Erythroblast (primary cell): ENCODE measurements around the gene DPF3.

Experiments
- DNase-seq, 2 experiments: peaks; one replicate each; lab custom pipeline; 2025; lab: John Stamatoyannopoulos, UW
- GATA1 ChIP-seq: IDR thresholded peaks from 2 replicates; pipeline ENCODE4 v1.6.1; 2011; ENCODE audit warnings: low read depth, mild to moderate bottlenecking, control low read depth, low read length, moderate library complexity
- POLR2A ChIP-seq: IDR thresholded peaks from 2 replicates; pipeline ENCODE4 v1.6.1; 2011; ENCODE audit warnings: mild to moderate bottlenecking, low read length

DPF3 gene

GRCh38 chr14:72618424-72618823, 275.5 kb downstream of the DPF3 start:
- TF ChIP-seq POLR2A (no peak), GATA1 (no peak)
- no peak for DNase-seq

GRCh38 chr14:72617391-72618031, 276.4 kb downstream of the DPF3 start:
- no peak for DNase-seq
- no peak for TF ChIP-seq GATA1
- no peak for TF ChIP-seq POLR2A

GRCh38 chr14:72616811-72617210, 277.1 kb downstream of the DPF3 start:
- no peak for DNase-seq
- TF ChIP-seq POLR2A, result no peak
- TF ChIP-seq GATA1, result no peak

GRCh38 chr14:72616294-72616693, 277.6 kb downstream of the DPF3 start:
- DNase-seq, result no peak
- TF ChIP-seq GATA1 (no peak), POLR2A (no peak)

DNA sequence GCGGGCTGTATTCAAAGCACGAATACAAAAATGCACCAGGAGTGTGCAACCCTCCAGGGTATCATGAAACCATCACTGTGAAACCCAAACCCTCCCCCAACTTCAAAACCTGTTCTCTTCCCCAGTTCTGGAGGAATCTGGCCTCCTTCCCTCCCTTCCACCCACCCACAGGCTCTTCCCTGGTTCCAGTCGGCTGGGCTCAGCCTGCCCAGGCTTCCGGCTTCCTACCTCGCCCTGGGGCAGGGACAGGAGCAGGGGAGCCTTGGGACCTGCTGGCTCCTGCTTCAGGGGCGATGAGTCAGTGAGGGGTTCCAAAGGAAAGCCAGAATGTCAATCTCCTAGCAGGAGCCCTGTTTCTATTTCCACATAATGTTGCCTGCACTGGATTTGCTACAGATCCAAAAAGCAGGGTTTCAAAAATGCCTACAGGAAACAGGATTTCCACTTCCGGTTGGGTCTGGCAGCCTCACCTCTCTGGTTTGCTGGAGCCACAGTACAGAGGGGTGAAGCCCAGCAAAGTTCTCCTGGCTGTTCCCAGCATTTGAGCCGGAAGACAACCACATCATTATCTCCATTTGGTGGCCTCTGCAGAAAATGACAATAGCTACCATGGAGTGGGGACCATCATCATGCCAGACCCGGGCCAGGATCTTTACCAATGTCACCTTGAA, 278.3 kb downstream of the DPF3 start:
- no peak for TF ChIP-seq GATA1
- TF ChIP-seq POLR2A, result no peak

GRCh38 chr14:72614891-72615415, 278.9 kb downstream of the DPF3 start:
- DNase-seq, result no peak
- no peak for TF ChIP-seq POLR2A
- no peak for TF ChIP-seq GATA1

More for the DNA sequence above, 278.3 kb downstream of the DPF3 start:
- DNase-seq, result no peak

DNA sequence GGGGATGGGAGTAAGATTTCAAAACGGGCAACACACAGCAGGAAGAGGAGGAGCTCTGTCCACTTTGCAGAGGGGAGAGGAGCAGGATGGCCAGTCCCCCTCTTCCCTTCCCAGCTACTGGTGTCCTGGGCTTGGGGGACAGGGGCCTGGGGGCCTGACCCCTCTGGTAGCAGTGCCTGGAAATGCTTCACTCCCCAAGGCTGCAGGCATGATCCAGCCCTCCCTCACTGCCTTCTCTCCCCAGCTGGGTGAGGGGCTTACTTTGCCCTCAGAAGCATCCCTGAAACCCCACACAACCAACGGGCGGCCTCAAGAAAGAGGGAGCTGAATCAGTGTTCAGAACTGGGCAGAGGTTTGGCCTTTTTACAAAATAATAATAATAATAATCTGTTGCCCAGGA, 279.5 kb downstream of the DPF3 start:
- no peak for DNase-seq
- TF ChIP-seq GATA1 (no peak), POLR2A (no peak)

DNA sequence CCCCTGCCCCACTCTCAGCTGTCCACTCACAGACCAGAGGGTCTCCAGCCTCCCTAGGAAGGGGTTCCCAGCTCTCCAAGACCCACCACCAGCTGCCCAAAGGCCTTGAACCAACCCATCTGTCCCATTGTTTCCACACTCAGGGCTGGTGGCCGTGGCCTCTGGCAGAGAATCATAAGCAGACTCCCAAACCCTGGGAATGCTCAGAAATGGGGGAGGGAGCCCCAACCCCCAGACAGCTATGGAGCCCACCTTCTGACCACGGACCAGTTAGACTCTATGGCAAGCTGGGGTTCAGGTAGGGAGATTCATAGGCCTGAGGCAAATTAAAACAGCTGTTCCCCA, 280.0 kb downstream of the DPF3 start:
- TF ChIP-seq POLR2A (no peak), GATA1 (no peak)

GRCh38 chr14:72613231-72613974, 280.5 kb downstream of the DPF3 start:
- peak; percentile 6 to 14 for DNase-seq
- TF ChIP-seq POLR2A (no peak), GATA1 (no peak)

More for the DNA sequence above, 280.0 kb downstream of the DPF3 start:
- no peak for DNase-seq

GRCh38 chr14:72612041-72612440, 281.9 kb downstream of the DPF3 start:
- DNase-seq, result no peak
- TF ChIP-seq POLR2A (no peak), GATA1 (no peak)

DNA sequence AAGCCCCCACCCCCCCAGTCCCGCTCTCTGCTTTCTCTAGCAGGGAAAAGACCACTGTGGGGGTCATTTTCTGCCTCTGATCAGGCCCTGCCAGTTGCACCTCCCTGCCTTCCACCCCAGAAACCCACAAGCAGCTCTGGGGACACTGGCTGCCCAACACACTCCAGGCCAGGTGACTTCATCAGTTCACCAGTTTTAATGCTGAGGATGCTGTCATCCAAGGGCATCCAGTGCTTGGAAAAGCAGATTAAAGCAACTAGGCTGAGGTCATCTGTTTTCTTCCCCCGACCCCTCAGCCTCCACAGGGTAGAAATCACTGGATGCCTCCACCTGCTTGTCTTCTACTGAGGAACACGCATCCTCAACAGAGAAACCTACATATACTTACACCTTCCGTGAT, 282.4 kb downstream of the DPF3 start:
- DNase-seq, result no peak
- TF ChIP-seq POLR2A, result no peak
- no peak for TF ChIP-seq GATA1

GRCh38 chr14:72610831-72611200, 283.1 kb downstream of the DPF3 start:
- TF ChIP-seq GATA1 (no peak), POLR2A (no peak)
- DNase-seq, result no peak

- DNase-seq, result no peak
- TF ChIP-seq POLR2A, result no peak
- TF ChIP-seq GATA1, result no peak
Observed at GRCh38 chr14:72610096-72610830, 283.6 kb downstream of the DPF3 start.
